HepG2 (cell line): ENCODE results near the gene TBC1D2B. TPM values are rescaled to one million over a fixed set of nuclear protein-coding genes. Genes with fewer than 3 reads are reported as not detected.

Experiments
- ATAC-seq: fragments of 200-7000 bp; cut with Tn5 transposase; 3 replicates; pipeline ENCODE4 v1.9.1; 2020; ENCODE audit warnings: mild to moderate bottlenecking, moderate library complexity
- BruUV-seq: library from RNA; stranded (reverse); fragments of 400-500 nt; replicated peaks from 2 replicates; lab custom pipeline; 2021; lab: Mats Ljungman, UMichigan
- CTCF ChIA-PET: fragments of 300-600 bp; formaldehyde crosslinking; extraction: SDS; loops from one replicate; lab custom pipeline; 2021; ENCODE audit warnings: low total read pairs, inconsistent platforms, low intra/inter-chr PET ratio; lab: Yijun Ruan, JAX
- POLR2A ChIA-PET: fragments of 350-600 bp; sonication (Branson Sonifier 250); formaldehyde crosslinking; loops from one replicate; lab custom pipeline; 2020; ENCODE audit warnings: antibody characterized with exemption, inconsistent platforms; lab: Yijun Ruan, JAX
- DNase-seq: peaks from one replicate; pipeline ENCODE4 v3.0.0-alpha.2; 2015; ENCODE audit warnings: low spot score
- FAIRE-seq: peaks from 3 replicates; lab custom pipeline; 2011; peaks lifted over from hg19 to GRCh38; lab: Jason Lieb, UNC
- H2AFZ ChIP-seq: one replicate; pipeline ENCODE4 v1.6.1; 2011; ENCODE audit warnings: low read length, inconsistent platforms
- H3K27ac ChIP-seq: fragments of 300-600 bp; 3 replicates; pipeline ENCODE4 v1.8.0; 2011; ENCODE audit warnings: mixed run types, mild to moderate bottlenecking, mixed read lengths, low read length, inconsistent platforms; ENCODE audit not compliant: insufficient read depth; ENCODE audit errors: extremely low read length
- H3K27me3 ChIP-seq, 2 experiments: fragments of 200-600 bp in 1 of 2; 2 replicates in 1 of 2; 3 replicates in 1 of 2; pipeline versions ENCODE4 v1.6.0 to v1.8.0; 2011; ENCODE audit warnings: low read length in 2 of 2, mild to moderate bottlenecking in 2 of 2, moderate library complexity in 2 of 2, inconsistent platforms in 1 of 2; ENCODE audit not compliant: insufficient read depth in 2 of 2, control insufficient read depth in 1 of 2
- H3K36me3 ChIP-seq, 2 experiments: fragments of 200-600 bp in 1 of 2; replicated peaks in 1 of 2; 2 replicates in 1 of 2; 3 replicates in 1 of 2; pipeline versions ENCODE4 v1.5.1 to v1.8.0; 2011; ENCODE audit warnings: low read length in 2 of 2, inconsistent platforms in 1 of 2; ENCODE audit not compliant: insufficient read depth in 2 of 2, control insufficient read depth in 1 of 2
- H3K4me1 ChIP-seq: 2 replicates; pipeline ENCODE4 v1.5.1; 2012; ENCODE audit warnings: low read length, inconsistent platforms; ENCODE audit not compliant: insufficient read depth
- H3K4me2 ChIP-seq: 2 replicates; pipeline ENCODE4 v1.6.0; 2011; ENCODE audit warnings: low read depth, low read length, inconsistent platforms
- H3K4me3 ChIP-seq, 3 experiments: fragments of 200-600 bp in 1 of 3; sonication (generic), shearing (Covaris generic) in 1 of 3; replicated peaks in 1 of 3; 2 replicates each; pipeline ENCODE4 v1.5.1; 2011 to 2016; ENCODE audit warnings: low read length in 3 of 3, inconsistent platforms in 2 of 3, low read depth in 2 of 3, mild to moderate bottlenecking in 2 of 3, control low read depth in 1 of 3, mixed read lengths in 1 of 3; ENCODE audit not compliant: insufficient read depth in 1 of 3
- H3K79me2 ChIP-seq: one replicate; pipeline ENCODE4 v1.6.1; 2011; ENCODE audit warnings: low read length, inconsistent platforms; ENCODE audit not compliant: insufficient read depth
- H3K9ac ChIP-seq: 2 replicates; pipeline ENCODE4 v1.6.0; 2011; ENCODE audit warnings: mild to moderate bottlenecking, low read depth, low read length, inconsistent platforms; ENCODE audit not compliant: insufficient read depth
- H3K9me3 ChIP-seq: 2 replicates; pipeline ENCODE4 v1.5.1; 2012; ENCODE audit warnings: mild to moderate bottlenecking, low read length
- H4K20me1 ChIP-seq: 2 replicates; pipeline ENCODE4 v1.6.0; 2011; ENCODE audit warnings: inconsistent platforms, mild to moderate bottlenecking, low read length, moderate library complexity; ENCODE audit not compliant: insufficient read depth
- GABPA ChIP-seq, 2 experiments: IDR thresholded peaks; 2 replicates each; pipeline ENCODE4 v1.6.1; 2011 to 2016; ENCODE audit warnings: low read depth in 2 of 2, low read length in 1 of 2, missing biosample characterization in 1 of 2, missing genetic modification characterization in 1 of 2
- GFI1 ChIP-seq: sonication (generic); formaldehyde crosslinking; IDR thresholded peaks from 2 replicates; pipeline ENCODE4 v1.5.0; 2020; ENCODE audit warnings: missing genetic modification reagents, mild to moderate bottlenecking, borderline replicate concordance
- HIVEP1 ChIP-seq: sonication (generic); formaldehyde crosslinking; IDR thresholded peaks from 2 replicates; pipeline ENCODE4 v1.4.0; 2020; ENCODE audit warnings: mild to moderate bottlenecking, missing genetic modification reagents
- HNF1A ChIP-seq, 2 experiments: sonication (generic) in 1 of 2; formaldehyde crosslinking in 1 of 2; IDR thresholded peaks; 2 replicates each; pipeline versions ENCODE4 v1.4.0 to v1.6.1; 2016 to 2020; ENCODE audit warnings: borderline replicate concordance in 1 of 2, low read depth in 1 of 2, mild to moderate bottlenecking in 1 of 2, missing genetic modification reagents in 1 of 2
- PHF8 ChIP-seq: sonication (generic); formaldehyde crosslinking; IDR thresholded peaks from 2 replicates; pipeline ENCODE4 v1.5.0; 2020; ENCODE audit warnings: missing genetic modification reagents
- RFXANK ChIP-seq: IDR thresholded peaks from 2 replicates; pipeline ENCODE4 v1.6.1; 2016
- SP1 ChIP-seq, 2 experiments: fragments of 450-650 bp in 1 of 2; sonication (generic) in 1 of 2; formaldehyde crosslinking in 1 of 2; IDR thresholded peaks; 2 replicates each; pipeline versions ENCODE4 v1.4.0 to v1.6.1; 2016 to 2020; ENCODE audit warnings: missing genetic modification reagents in 1 of 2
- TAF15 ChIP-seq: fragments of 200-400 bp; formaldehyde crosslinking; IDR thresholded peaks from one replicate; pipeline ENCODE4 v1.6.1; 2018; ENCODE audit warnings: mild to moderate bottlenecking, low read depth, low read length; ENCODE audit not compliant: poor library complexity, severe bottlenecking
- YY1 ChIP-seq: IDR thresholded peaks from 2 replicates; pipeline ENCODE4 v1.6.1; 2011; ENCODE audit warnings: low read length, low read depth, moderate library complexity, mild to moderate bottlenecking; ENCODE audit not compliant: insufficient read depth, insufficient replicate concordance
- ZNF362 ChIP-seq: sonication (generic); formaldehyde crosslinking; IDR thresholded peaks from 2 replicates; pipeline ENCODE4 v1.4.0; 2020; ENCODE audit warnings: missing genetic modification reagents, mild to moderate bottlenecking, borderline replicate concordance
- ZNF44 ChIP-seq: sonication (generic); formaldehyde crosslinking; IDR thresholded peaks from 2 replicates; pipeline ENCODE4 v1.5.1; 2020; ENCODE audit warnings: mild to moderate bottlenecking, missing genetic modification reagents
- ZNF749 ChIP-seq: sonication (generic); formaldehyde crosslinking; IDR thresholded peaks from 2 replicates; pipeline ENCODE4 v1.8.0; 2022; ENCODE audit warnings: mild to moderate bottlenecking, missing genetic modification reagents, moderate library complexity, borderline replicate concordance
- ZNF780A ChIP-seq: sonication (generic); formaldehyde crosslinking; IDR thresholded peaks from 2 replicates; pipeline ENCODE4 v1.8.0; 2022; ENCODE audit warnings: mild to moderate bottlenecking, missing genetic modification reagents, moderate library complexity
- ZNF83 ChIP-seq: sonication (generic); formaldehyde crosslinking; IDR thresholded peaks from 2 replicates; pipeline ENCODE4 v1.4.0; 2020; ENCODE audit warnings: missing genetic modification reagents, mild to moderate bottlenecking, borderline replicate concordance
- WGBS: methylation state at CpG from one replicate; pipeline ENCODE4 v1.1.6; 2017; ENCODE audit warnings: low lambda C conversion rate; 5-methylcytosine and 5-hydroxymethylcytosine counted together
- in situ Hi-C: cut with HindIII; loops from 2 replicates; pipeline ENCODE4 v1.10.0; 2017; ENCODE audit warnings: low pct_unique_long_range_greater_than_20kb; ENCODE audit not compliant: extremely low pct_ligation_motif_present
- intact Hi-C: fragments of 100-400 bp; cut with micrococcal nuclease; formaldehyde crosslinking; loops from one replicate; pipeline ENCODE4 v1.10.0; 2022; ENCODE audit not compliant: unreplicated experiment
- polyA plus RNA-seq, 8 experiments: library from polyadenylated mRNA; depleted of rRNA in 3 of 8; stranded (reverse) in 7 of 8; unstranded in 1 of 8; fragments of >200 nt; fragmentation: Illumina TruSeq in 4 of 8; extraction: Trizol in 4 of 8; gene quantifications; 2 replicates each; pipeline versions ENCODE4 v1.2.1 to v1.2.3, GENCODE V29; 2011 to 2016; ENCODE audit warnings: low read depth in 4 of 8, missing spikeins in 1 of 8, mixed read lengths in 1 of 8; ENCODE audit not compliant: insufficient read depth in 1 of 8
- total RNA-seq, 5 experiments: library from RNA; depleted of rRNA; stranded (reverse); fragments of >200 nt; fragmentation: Illumina TruSeq; extraction: Trizol; gene quantifications; 2 replicates each; pipeline ENCODE4 v1.2.3, GENCODE V29; 2016; ENCODE audit warnings: low read depth in 1 of 5

Gene TBC1D2B
- total and polyA plus RNA-seq, 2 of the 13 experiments (the other 11 are each of a cell fraction or from before 2014, with no cell fraction given) = 10.1 to 14.4 TPM

GRCh38 chr15:78108300-78109084 is 31.0 kb upstream of the TBC1D2B start (continued):
- TF ChIP-seq ZNF362 (CRISPR knock-in tag) (no peak), PHF8 (CRISPR knock-in tag) (no peak), RFXANK (CRISPR knock-in tag) (no peak), YY1 (peak; percentile 48), GFI1 (CRISPR knock-in tag) (no peak), SP1 (IDR thresholded peaks at IDR 0.05) (no peak), SP1 (CRISPR knock-in tag; IDR thresholded peaks at IDR 0.05) (peak; percentile 47), ZNF44 (CRISPR knock-in tag) (no peak), ZNF780A (CRISPR knock-in tag) (no peak)

- no peak overlapping the region for H3K9ac ChIP-seq
- peaks cover 0 to 4% of the 10 kb centered on the region in 2 experiments; a peak in 1 of 5 replicates for H3K27me3 ChIP-seq
- no peaks in the 10 kb centered on the region for H4K20me1 ChIP-seq
- no peak overlapping the region for H3K27ac ChIP-seq
- intact Hi-C loops = no loop called here
- H3K9me3 ChIP-seq = no peaks in the 10 kb centered on the region
- ATAC-seq = no peak
- FAIRE-seq = no peak
- no peak for TF ChIP-seq ZNF749 (CRISPR knock-in tag)
- no peak for TF ChIP-seq ZNF83 (CRISPR knock-in tag)
- TF ChIP-seq GABPA (IDR thresholded peaks at IDR 0.05; ENCODE audit: low read depth, low read length) = no peak
- TF ChIP-seq GABPA (CRISPR knock-in tag; IDR thresholded peaks at IDR 0.05; ENCODE audit: low read depth) = no peak
- no peak for TF ChIP-seq HIVEP1
- no peak for TF ChIP-seq TAF15
- TF ChIP-seq HNF1A (IDR thresholded peaks at IDR 0.05; ENCODE audit: low read depth) = no peak
- no peak for TF ChIP-seq HNF1A (CRISPR knock-in tag; IDR thresholded peaks at IDR 0.05; ENCODE audit: borderline replicate concordance)
- CTCF ChIA-PET = interaction anchor here (0.9 to 2.6 kb wide), 6 partner anchors 31 to 148 kb away, joined by 3 to 29 read pairs (median 12); no protein-coding TSS in a partner anchor
- no peak overlapping the region for H2AFZ ChIP-seq
- WGBS = 71% methylated on average over 4 of the region's 8 CpGs
- no peaks in the 10 kb centered on the region for H3K79me2 ChIP-seq
- no peak overlapping the region for H3K4me2 ChIP-seq
- no peaks in the 10 kb centered on the region for H3K36me3 ChIP-seq
- in situ Hi-C loops = loop anchor here (5.0 kb wide), 1 partner anchor 105 kb away; no protein-coding TSS in a partner anchor
- BruUV-seq = no TSS peak
- H3K4me3 ChIP-seq = no peak overlapping the region
- no peak for DNase-seq
- H3K4me1 ChIP-seq = peaks cover 31% of the 10 kb centered on the region
- POLR2A ChIA-PET = no interaction called here
Observed at GRCh38 chr15:78107471-78107870, 30.0 kb upstream of the TBC1D2B start.
